PC-3 (cell line): ENCODE results near the gene LDHAL6B. TPM values are rescaled to one million over a fixed set of nuclear protein-coding genes. Genes with fewer than 3 reads are reported as not detected.
A peak's percentile ranks its signal among the peaks of the same experiment; 100 is the strongest.

Source experiments
- ATAC-seq: fragments of 200-7000 bp; cut with Tn5 transposase; 2 replicates; pipeline ENCODE4 v1.9.1; 2020; ENCODE audit warnings: mild to moderate bottlenecking, moderate library complexity
- BruUV-seq: library from RNA; stranded (reverse); fragments of 400-500 nt; replicated peaks from 2 replicates; lab custom pipeline; 2021; lab: Mats Ljungman, UMichigan
- CTCF ChIA-PET: fragments of 300-600 bp; sonication (Branson Sonifier 250); formaldehyde crosslinking; loops from one replicate; lab custom pipeline; 2022; ENCODE audit warnings: antibody characterized with exemption; lab: Charles Lee
- POLR2A ChIA-PET: fragments of 300-600 bp; sonication (Branson Sonifier 250); formaldehyde crosslinking; loops from one replicate; lab custom pipeline; 2022; ENCODE audit warnings: antibody characterized with exemption; ENCODE audit not compliant: unreplicated experiment; lab: Charles Lee
- DNase-seq: peaks from one replicate; pipeline ENCODE4 v3.0.0-alpha.2; 2015
- H2AFZ ChIP-seq: fragments of 300-600 bp; sonication (generic); 2 replicates; pipeline ENCODE4 v1.6.0; 2016; ENCODE audit warnings: antibody characterized with exemption, low read length
- H3F3A ChIP-seq: fragments of 300-600 bp; sonication (generic); one replicate; pipeline ENCODE4 v1.6.0; 2017; ENCODE audit warnings: antibody characterized with exemption, low read length, control low read depth, mild to moderate bottlenecking; ENCODE audit not compliant: unreplicated experiment
- H3K27ac ChIP-seq: fragments of 300-600 bp; sonication (generic); 2 replicates; pipeline ENCODE4 v1.5.1; 2016; ENCODE audit warnings: mild to moderate bottlenecking, low read length
- H3K27me3 ChIP-seq: fragments of 300-600 bp; sonication (generic); 2 replicates; pipeline ENCODE4 v1.6.1; 2016; ENCODE audit warnings: low read length, mixed read lengths
- H3K36me3 ChIP-seq: fragments of 300-600 bp; sonication (generic); 2 replicates; pipeline ENCODE4 v1.6.1; 2016; ENCODE audit warnings: low read depth, mixed run types, low read length, mixed read lengths
- H3K4me1 ChIP-seq: fragments of 300-600 bp; sonication (generic); 2 replicates; pipeline ENCODE4 v1.5.1; 2016; ENCODE audit warnings: low read length; ENCODE audit not compliant: insufficient read depth
- H3K4me2 ChIP-seq: fragments of 300-600 bp; sonication (generic); 2 replicates; pipeline ENCODE4 v1.6.0; 2016; ENCODE audit warnings: low read length
- H3K4me3 ChIP-seq: fragments of 300-600 bp; sonication (generic); 2 replicates; pipeline ENCODE4 v1.5.1; 2016; ENCODE audit warnings: mild to moderate bottlenecking, low read length, mixed read lengths
- H3K79me2 ChIP-seq: fragments of 300-600 bp; sonication (generic); 2 replicates; pipeline ENCODE4 v1.6.1; 2017; ENCODE audit warnings: low read length, mixed read lengths
- H3K9ac ChIP-seq: fragments of 300-600 bp; sonication (generic); 2 replicates; pipeline ENCODE4 v1.6.0; 2016; ENCODE audit warnings: mild to moderate bottlenecking, low read length
- H3K9me2 ChIP-seq: fragments of 300-600 bp; sonication (generic); replicated peaks from 2 replicates; pipeline ENCODE4 v1.6.1; 2016; ENCODE audit warnings: mixed run types, low read length, mixed read lengths
- H3K9me3 ChIP-seq: fragments of 300-600 bp; sonication (generic); 2 replicates; pipeline ENCODE4 v1.6.1; 2016; ENCODE audit warnings: low read length, mixed read lengths
- H4K20me1 ChIP-seq: fragments of 300-600 bp; sonication (generic); 2 replicates; pipeline ENCODE4 v1.6.1; 2016; ENCODE audit warnings: low read length, mixed read lengths
- EZH2 ChIP-seq: fragments of 300-600 bp; sonication (generic); IDR thresholded peaks from one replicate; pipeline ENCODE4 v1.6.1; 2017; ENCODE audit warnings: antibody characterized with exemption, mild to moderate bottlenecking, low read length; ENCODE audit not compliant: unreplicated experiment
- EZH2phosphoT487 ChIP-seq: fragments of 300-600 bp; sonication (generic); IDR thresholded peaks from 2 replicates; pipeline ENCODE4 v1.6.1; 2018; ENCODE audit warnings: mild to moderate bottlenecking, antibody characterized with exemption, low read length, borderline replicate concordance
- intact Hi-C: fragments of 100-400 bp; cut with micrococcal nuclease; formaldehyde crosslinking; loops from 2 replicates; pipeline ENCODE4 v1.9.0; 2023
- total RNA-seq: library from RNA; depleted of rRNA; stranded (reverse); fragments of >200 nt; gene quantifications from 2 replicates; pipeline ENCODE4 v1.2.3, GENCODE V29; 2014
- TF ChIP-seq, protein P1 (sequence below): fragments of 300-600 bp; sonication (generic); conservative IDR thresholded peaks from 2 replicates; pipeline ENCODE4 v1.5.1; 2017; ENCODE audit warnings: antibody characterized with exemption, low read depth, mild to moderate bottlenecking, low read length

The LDHAL6B gene
- total RNA-seq, 1 experiment from 2014 or later, result not detected

DNA sequence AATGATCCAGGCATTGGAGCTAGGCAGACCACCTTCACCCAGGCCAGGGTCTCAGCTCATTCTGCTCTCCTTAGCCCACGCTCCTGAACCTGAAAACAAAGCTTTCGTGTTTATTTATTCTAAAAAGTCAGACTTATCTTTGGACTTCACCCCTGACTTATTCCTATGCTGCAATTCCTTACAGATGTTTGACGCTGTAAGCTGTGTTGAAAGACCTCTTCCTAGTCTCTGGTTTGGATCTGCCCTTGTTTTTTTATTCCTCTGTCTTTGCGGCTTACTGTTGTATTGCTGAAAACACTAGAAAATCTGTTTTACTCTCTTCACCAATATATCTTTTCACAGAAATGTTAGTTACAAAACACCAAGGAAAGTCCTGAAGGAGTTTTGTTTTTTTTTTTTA lies 40.5 kb upstream of the LDHAL6B start:
- BruUV-seq, result no TSS peak
- ChIA-PET POLR2A (no interaction called here), CTCF (no interaction called here)
- ATAC-seq, result no peak
- DNase-seq, result no peak
- Histone ChIP-seq H3K9ac (no peak overlapping the region), H3K4me1 (peaks cover 31% of the 10 kb centered on the region), H3K79me2 (no peaks in the 10 kb centered on the region), H3K4me3 (no peak overlapping the region), H3K27me3 (no peaks in the 10 kb centered on the region), H3K9me3 (no peaks in the 10 kb centered on the region), H4K20me1 (no peaks in the 10 kb centered on the region), H3F3A (no peaks in the 10 kb centered on the region), H3K27ac (no peak overlapping the region), H3K36me3 (peaks cover 11% of the 10 kb centered on the region), H3K9me2 (no peaks in the 10 kb centered on the region), H3K4me2 (no peak overlapping the region), H2AFZ (no peak overlapping the region)
- TF ChIP-seq, protein P1, sequence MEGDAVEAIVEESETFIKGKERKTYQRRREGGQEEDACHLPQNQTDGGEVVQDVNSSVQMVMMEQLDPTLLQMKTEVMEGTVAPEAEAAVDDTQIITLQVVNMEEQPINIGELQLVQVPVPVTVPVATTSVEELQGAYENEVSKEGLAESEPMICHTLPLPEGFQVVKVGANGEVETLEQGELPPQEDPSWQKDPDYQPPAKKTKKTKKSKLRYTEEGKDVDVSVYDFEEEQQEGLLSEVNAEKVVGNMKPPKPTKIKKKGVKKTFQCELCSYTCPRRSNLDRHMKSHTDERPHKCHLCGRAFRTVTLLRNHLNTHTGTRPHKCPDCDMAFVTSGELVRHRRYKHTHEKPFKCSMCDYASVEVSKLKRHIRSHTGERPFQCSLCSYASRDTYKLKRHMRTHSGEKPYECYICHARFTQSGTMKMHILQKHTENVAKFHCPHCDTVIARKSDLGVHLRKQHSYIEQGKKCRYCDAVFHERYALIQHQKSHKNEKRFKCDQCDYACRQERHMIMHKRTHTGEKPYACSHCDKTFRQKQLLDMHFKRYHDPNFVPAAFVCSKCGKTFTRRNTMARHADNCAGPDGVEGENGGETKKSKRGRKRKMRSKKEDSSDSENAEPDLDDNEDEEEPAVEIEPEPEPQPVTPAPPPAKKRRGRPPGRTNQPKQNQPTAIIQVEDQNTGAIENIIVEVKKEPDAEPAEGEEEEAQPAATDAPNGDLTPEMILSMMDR, result no peak
- TF ChIP-seq EZH2phosphoT487, result no peak
- intact Hi-C loops, result no loop called here

DNA sequence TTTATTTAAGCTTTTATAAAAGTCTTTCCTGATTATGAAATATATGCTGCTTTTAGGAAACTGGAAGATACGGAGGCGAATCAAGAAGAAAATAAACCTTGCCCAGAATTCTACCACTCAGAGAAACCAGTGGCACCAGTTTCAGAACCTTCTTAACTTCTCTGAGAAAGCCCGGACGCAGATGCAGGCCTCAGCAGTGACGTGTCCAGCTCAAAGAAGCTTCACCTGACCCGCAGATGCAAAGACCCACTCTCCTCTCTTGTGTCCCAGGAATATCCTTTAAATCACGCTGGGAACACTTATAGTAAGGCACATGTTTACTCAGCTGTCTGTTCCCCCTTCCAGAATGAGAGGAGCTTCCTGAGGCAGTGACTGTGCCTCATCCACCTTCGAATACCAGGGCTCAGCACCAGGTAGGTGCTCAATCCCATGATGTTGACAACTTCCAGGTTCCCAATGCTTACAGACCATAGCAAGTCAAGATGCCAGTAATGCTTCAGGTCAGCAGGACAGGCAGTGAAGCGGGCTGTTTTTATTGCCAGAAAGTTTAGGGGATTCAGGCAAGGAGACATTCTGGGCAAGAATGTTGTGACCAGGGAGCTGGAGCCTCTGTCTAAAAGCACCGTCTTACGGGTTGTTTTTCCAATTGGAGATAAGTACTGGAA lies 39.9 kb upstream of the LDHAL6B start:
- Histone ChIP-seq H3K9me3 (no peaks in the 10 kb centered on the region), H3K79me2 (no peaks in the 10 kb centered on the region), H4K20me1 (no peaks in the 10 kb centered on the region), H3K4me2 (no peak overlapping the region), H3K9me2 (no peaks in the 10 kb centered on the region), H3F3A (no peaks in the 10 kb centered on the region), H2AFZ (no peak overlapping the region), H3K4me1 (peaks cover 36% of the 10 kb centered on the region), H3K27ac (no peak overlapping the region), H3K4me3 (no peak overlapping the region), H3K27me3 (no peaks in the 10 kb centered on the region), H3K9ac (no peak overlapping the region), H3K36me3 (peaks cover 8% of the 10 kb centered on the region)
- intact Hi-C loops, result no loop called here
- no TSS peak for BruUV-seq
- POLR2A ChIA-PET, result no interaction called here
- DNase-seq (no peak), ATAC-seq (no peak)
- CTCF ChIA-PET, result no interaction called here
- TF ChIP-seq, protein P1, result no peak
- TF ChIP-seq EZH2 (no peak), EZH2phosphoT487 (no peak)

DNA sequence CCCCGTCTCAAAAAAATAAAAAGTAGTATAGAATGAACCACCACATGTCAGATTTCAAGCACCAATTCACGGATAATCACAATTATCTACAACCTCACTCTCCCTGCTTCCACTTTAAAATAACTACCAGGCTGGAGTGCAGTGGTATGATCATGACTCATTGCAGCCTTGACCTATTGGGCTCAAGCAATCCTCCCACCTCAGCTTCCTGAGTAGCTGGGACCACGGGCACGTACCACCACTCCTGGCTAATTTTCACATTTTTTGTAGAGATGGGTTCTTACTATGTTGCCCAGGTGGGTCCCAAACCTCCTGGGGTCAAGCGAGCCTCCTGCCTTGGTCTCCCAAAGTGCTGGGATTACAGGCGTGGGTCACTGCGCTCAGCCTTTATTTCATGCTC lies 38.1 kb upstream of the LDHAL6B start:
- peak; percentile 36 for DNase-seq
- H3K27ac ChIP-seq, result peak overlapping the region; percentile 87

More for the DNA sequence above, 38.1 kb upstream of the LDHAL6B start:
- Histone ChIP-seq H3K4me1 (peaks cover 38% of the 10 kb centered on the region), H3K4me3 (no peak overlapping the region), H3K36me3 (peaks cover 14% of the 10 kb centered on the region), H3K4me2 (peak overlapping the region; percentile 43; the same call in 1 of the 2 replicates), H3K9me3 (no peaks in the 10 kb centered on the region), H3F3A (no peaks in the 10 kb centered on the region), H2AFZ (no peak overlapping the region), H3K27me3 (no peaks in the 10 kb centered on the region), H4K20me1 (no peaks in the 10 kb centered on the region), H3K79me2 (no peaks in the 10 kb centered on the region), H3K9ac (no peak overlapping the region; the same call in 1 of the 2 replicates), H3K9me2 (no peaks in the 10 kb centered on the region)
- intact Hi-C loops, result no loop called here
- no peak for TF ChIP-seq EZH2
- no peak for TF ChIP-seq EZH2phosphoT487
- TF ChIP-seq, protein P1, result no peak
- ATAC-seq, result no peak
- POLR2A ChIA-PET, result no interaction called here
- no TSS peak for BruUV-seq
- CTCF ChIA-PET, result no interaction called here
